T47D (cell line): ENCODE measurements around the gene PERCC1.
"Not testable (repeated sequence)": the region's sequence is repeated elsewhere in the genome, so short reads cannot be mapped to it uniquely, and the experiment has no call there.

Source experiments
- DNase-seq, 2 experiments: peaks; one replicate each; pipeline versions ENCODE4 v3.0.0 to v3.0.0-alpha.2; 2011 to 2012; ENCODE audit warnings: low read depth in 1 of 2, low spot score in 1 of 2
- JUND ChIP-seq: IDR thresholded peaks from 2 replicates; pipeline ENCODE4 v1.6.1; 2012; ENCODE audit warnings: low read depth
- in situ Hi-C: cut with HindIII; loops from 2 replicates; pipeline ENCODE4 v1.10.0; 2016; ENCODE audit warnings: low sequenced_read_pairs, low pct_unique_long_range_greater_than_20kb

PERCC1 gene

DNA sequence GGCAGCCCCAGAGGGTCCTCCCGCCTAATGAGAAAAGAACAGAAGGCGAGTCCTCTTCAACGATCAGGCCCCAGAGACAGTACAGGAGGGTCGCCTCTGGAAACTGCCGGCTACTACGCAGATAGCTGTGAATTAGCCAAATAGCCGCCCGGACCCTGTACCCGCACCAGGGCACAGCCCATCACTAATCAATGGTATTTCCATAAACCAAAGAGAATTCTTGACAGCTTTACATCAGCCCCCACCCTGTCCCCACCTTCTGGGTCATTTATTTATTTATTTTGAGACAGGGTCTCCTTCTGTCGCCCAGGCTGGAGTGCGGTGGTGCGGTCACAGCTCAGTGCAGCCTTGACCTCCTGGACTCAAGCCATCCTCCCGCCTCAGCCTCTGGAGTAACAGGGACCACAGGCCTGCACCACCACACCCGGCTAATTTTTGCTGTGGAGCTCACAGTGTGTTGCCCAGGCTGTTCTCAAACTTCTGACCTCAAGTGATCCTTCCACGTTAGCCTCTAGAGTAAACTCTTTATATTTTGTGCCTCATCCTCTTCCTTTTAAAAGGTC lies 44.8 kb downstream of the PERCC1 start:
- in situ Hi-C loops = no loop called here
- no peak for TF ChIP-seq JUND
- no peak for DNase-seq

DNA sequence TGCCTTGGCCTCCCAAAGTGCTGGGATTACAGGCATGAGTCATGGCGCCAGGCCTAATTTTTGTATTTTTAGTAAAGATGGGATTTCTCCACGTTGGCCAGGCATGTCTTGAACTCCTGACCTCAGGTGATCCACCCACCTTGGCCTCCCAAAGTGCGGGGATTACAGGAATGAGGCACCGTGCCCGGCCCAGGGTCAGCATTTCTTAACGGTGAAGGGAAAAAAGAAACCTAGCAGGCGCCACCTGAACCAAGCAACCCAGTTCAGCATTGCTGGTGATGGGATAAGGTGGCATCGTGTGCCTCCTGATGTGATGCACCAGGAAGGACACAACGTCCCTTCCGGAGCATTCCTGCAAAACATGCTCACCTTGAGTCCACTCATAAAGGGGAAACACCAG lies 46.2 kb downstream of the PERCC1 start:
- no peak for DNase-seq
- in situ Hi-C loops = no loop called here
- no peak for TF ChIP-seq JUND

DNA sequence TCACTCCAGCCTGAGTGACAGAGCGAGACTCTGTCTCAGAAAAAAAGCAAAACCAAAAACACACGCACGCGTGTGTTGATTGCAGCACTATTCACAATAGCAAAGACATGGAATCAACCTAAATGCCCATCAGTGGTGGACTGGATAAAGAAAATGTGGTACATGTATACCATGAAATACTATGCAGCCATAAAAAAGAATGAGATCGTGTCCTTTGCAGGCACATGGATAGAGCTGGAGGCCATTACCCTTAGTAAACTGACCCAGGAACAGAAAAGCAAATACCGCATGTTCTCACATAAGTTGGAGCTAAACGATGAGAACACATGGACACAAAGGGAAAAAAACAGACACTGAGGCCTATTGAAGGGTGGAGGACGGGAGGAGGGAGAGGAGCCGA lies 48.1 kb downstream of the PERCC1 start:
- DNase-seq, in situ Hi-C loops: not testable (repeated sequence)

DNA sequence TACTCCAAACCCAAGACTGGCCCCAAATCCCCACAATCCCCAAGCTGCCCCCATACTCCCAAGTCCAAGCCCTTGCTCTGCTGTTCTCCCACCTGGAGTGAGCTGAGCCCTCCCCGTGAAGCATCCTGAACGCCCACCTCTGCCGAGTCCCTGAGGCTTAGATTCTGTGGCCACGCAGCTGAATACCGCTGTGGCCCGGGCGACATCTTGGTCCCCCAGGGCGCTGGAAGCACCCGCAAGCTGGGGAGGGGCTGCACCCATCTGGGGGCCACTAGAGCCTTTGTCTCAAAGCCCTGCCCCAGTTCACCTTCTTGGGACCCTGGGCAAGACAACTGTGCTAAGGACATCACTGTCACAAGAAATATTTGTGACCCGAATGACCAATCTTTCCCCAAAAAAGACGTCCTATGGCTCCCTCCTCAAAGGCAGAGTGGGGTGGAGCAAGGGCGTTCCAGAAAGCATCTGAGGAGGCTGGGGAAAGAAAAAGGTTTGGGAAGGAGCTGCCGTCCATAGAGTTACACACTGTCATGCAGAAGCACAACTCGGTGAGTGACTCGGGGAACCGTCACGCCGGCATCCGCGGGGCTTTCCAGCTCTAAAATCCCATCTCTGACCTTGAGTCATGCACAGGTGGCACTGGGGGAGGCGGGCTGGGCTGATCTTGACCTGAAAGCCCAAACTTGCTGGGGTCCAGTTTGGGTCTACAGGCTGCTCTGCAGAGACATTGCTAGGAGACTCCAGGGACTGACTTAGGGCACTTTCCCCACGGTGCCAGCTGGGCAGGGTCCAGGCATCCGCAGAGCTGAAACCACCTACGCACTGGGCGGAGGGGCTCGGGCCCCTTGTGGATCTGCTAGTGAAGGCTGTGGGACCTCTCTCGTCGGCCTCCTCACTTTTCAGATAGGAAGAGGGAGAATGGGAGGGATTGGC lies 51.3 kb downstream of the PERCC1 start:
- DNase-seq = no peak
- in situ Hi-C loops = no loop called here
- TF ChIP-seq JUND = no peak
